ENCODE measurements around the gene CACNA2D4.

GRCh38 chr12:1877169-1877878, 41.1 kb downstream of the CACNA2D4 start:
- TF ChIP-seq POLR2AphosphoS5 (IDR thresholded peaks at IDR 0.05; ENCODE audit: low read depth) (no peak), CTCF (IDR thresholded peaks at IDR 0.05; ENCODE audit: insufficient read depth, low read length) (no peak)
- TF ChIP-seq, protein P1, sequence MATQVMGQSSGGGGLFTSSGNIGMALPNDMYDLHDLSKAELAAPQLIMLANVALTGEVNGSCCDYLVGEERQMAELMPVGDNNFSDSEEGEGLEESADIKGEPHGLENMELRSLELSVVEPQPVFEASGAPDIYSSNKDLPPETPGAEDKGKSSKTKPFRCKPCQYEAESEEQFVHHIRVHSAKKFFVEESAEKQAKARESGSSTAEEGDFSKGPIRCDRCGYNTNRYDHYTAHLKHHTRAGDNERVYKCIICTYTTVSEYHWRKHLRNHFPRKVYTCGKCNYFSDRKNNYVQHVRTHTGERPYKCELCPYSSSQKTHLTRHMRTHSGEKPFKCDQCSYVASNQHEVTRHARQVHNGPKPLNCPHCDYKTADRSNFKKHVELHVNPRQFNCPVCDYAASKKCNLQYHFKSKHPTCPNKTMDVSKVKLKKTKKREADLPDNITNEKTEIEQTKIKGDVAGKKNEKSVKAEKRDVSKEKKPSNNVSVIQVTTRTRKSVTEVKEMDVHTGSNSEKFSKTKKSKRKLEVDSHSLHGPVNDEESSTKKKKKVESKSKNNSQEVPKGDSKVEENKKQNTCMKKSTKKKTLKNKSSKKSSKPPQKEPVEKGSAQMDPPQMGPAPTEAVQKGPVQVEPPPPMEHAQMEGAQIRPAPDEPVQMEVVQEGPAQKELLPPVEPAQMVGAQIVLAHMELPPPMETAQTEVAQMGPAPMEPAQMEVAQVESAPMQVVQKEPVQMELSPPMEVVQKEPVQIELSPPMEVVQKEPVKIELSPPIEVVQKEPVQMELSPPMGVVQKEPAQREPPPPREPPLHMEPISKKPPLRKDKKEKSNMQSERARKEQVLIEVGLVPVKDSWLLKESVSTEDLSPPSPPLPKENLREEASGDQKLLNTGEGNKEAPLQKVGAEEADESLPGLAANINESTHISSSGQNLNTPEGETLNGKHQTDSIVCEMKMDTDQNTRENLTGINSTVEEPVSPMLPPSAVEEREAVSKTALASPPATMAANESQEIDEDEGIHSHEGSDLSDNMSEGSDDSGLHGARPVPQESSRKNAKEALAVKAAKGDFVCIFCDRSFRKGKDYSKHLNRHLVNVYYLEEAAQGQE (IDR thresholded peaks at IDR 0.05; ENCODE audit: insufficient replicate concordance, low read depth) = no peak
